Effector CD8-positive, alpha-beta T cell (primary cell): Measurements from ENCODE around the gene MIS18A.
A peak's percentile ranks its signal among the peaks of the same experiment; 100 is the strongest.
"Not testable (repeated sequence)": the region's sequence is repeated elsewhere in the genome, so short reads cannot be mapped to it uniquely, and the experiment has no call there.

Source experiments
- DNase-seq: peaks from one replicate; lab custom pipeline; 2025; lab: John Stamatoyannopoulos, UW
- total RNA-seq, 4 experiments: gene quantifications; one replicate each; lab custom pipeline; 2026; lab: John Stamatoyannopoulos, UW

The MIS18A gene, protein sequence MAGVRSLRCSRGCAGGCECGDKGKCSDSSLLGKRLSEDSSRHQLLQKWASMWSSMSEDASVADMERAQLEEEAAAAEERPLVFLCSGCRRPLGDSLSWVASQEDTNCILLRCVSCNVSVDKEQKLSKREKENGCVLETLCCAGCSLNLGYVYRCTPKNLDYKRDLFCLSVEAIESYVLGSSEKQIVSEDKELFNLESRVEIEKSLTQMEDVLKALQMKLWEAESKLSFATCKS
- 9.1 to 11.5 (median 10.0) reads per million in 4 experiments for total RNA-seq

DNA sequence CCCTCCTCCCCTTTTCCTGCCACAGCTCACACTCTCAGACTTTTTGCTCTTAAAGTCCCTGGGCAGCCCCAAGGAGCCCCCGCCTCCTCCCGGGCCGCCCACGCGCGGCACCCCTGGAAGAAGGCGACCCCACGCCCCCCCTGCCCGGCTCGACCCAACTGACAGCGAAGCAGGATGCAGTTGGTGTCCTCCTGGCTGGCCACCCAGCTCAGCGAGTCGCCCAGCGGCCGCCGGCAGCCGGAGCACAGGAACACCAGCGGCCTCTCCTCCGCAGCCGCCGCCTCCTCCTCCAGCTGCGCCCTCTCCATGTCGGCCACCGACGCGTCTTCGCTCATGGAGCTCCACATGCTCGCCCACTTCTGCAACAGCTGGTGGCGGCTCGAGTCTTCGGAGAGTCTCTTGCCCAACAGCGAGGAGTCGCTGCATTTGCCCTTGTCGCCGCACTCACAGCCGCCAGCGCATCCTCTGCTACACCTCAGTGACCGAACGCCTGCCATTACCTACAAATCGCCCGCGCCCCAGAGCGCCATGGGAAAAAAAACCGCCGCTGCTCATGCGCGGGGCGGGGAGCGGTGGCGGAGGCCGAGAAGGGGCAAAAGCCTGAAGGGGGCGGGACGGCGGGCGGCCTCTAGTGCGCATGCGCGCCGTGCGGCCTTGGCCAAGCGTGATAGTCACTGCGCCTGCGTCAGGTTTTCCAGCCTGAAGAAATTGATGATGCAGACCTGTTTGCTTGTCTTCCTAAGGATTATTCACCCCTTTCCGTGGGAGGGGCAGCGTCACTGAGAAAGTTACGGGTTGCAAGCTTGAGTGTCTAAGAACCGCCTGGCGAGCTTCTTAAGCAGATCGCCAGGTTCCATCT is at the start of gene MIS18A:
Gene MIS18A (minus strand): TSS at position 532 of the 859 bp plus-strand sequence. CDS start 35 bp downstream, at position 497.
- DNase-seq, result peak; percentile 97

DNA sequence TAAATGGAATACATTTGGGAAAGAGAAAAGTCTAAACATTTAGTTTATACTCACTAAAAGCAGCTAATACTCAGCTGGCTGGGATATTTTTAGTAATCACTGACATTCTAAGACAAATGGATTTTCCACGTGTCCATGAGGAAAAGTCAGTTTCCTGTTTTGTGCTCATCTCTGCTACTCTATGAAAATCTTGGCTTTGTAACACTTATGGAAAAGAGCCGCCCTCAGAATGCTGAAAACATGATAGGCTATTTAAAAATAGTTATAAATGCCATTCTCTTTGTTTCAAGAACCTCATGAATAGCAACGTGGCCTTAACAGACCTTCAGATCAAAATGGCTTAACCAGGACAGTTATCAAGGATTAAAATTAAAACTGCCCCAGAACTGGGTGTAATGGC is 49.7 kb upstream of the MIS18A start:
- no peak for DNase-seq

DNA sequence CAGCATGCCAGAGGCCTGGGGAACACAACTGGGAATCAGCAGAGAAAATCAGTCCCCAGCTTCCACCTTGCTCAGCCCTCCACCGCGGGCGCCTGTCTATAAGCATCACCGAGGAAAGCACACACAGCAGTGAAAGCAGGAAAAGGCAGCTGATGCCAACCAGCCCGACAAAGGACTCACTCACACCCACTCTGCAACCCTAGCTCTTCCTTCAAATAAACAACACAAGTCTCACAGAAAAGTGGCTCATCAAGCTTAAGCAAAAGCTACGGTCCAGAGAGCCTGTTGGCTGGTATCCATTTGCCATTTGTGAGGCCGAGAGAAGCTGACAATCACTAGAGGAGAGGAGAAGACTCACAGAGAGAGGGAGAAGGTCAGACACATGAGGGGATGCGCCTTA is 46.9 kb upstream of the MIS18A start:
- DNase-seq, result no peak

DNA sequence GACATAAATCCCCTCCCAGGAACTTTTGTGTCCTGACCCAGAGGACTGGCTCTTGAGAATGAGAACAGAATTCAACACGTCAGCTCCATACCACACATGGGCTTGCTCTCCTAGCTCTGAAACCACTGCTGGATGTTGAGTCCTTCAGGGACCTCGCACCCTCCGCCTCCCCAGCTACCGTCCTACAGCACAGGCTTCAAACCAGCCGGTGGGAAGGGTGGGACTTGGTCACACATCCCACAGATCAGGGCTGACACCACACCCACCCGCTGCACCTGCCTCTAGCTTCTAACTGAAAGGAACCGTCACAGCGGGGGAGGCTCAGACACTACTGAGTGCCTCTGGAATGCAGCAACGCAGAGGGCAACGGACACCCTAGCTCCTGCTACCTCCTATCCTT is 43.8 kb upstream of the MIS18A start:
- no peak for DNase-seq

DNA sequence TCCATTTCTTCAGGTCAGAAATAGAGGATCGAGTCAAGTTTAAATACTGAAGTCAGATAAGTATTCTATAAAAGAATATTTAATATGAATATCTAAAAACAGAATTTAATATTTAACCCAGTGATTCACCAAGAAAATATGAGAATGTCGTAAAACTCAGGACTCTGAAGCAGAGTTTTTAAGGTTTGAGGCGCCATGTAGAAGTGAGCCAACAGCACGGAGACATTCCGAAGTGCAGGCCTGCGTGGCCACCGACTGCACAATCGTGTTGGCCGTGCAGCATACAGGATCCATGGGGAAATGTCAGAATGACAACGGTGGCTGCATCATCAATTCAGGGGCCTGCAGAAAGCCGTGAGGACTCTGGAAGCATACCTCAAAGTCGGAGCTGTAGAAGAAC is 43.3 kb upstream of the MIS18A start:
- no peak for DNase-seq

DNA sequence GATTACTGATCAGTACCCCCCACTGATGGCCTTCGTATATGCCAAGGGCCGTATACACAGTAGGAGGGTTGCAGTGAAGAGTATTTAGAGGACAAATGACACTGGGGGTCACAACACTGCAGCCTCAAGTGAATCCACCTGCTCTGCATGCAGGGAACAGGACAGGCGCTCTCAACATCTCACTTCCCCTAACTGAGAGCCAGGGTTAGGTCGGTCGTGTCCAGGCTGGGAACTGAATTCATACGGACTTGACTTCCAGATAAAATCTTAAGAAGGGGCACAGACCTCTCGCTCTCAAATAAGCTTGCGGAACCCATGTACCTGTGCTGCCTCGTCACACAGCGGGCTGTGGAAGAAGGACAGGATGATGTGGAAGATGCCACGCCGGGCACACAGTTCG is 42.6 kb upstream of the MIS18A start:
- no peak for DNase-seq

DNA sequence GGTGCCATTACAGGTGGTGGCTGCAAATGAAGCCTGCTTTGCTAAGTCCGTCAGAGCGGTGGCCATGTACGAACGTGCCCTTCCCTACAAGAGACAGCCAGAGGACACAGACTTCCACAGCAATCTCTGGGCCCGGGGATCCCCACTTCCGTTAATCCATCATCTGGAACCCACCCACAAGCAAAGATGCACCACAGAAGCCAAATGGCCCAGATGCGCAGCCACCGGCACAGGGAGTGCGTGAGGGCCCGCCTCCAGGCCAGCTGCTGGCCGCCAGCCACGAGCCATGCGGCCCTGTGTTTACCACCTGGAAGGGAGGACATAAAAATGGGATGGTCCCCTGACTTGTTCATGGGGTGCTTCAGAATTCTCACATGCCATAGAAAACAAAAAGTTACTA is 41.9 kb upstream of the MIS18A start:
- DNase-seq, result no peak

DNA sequence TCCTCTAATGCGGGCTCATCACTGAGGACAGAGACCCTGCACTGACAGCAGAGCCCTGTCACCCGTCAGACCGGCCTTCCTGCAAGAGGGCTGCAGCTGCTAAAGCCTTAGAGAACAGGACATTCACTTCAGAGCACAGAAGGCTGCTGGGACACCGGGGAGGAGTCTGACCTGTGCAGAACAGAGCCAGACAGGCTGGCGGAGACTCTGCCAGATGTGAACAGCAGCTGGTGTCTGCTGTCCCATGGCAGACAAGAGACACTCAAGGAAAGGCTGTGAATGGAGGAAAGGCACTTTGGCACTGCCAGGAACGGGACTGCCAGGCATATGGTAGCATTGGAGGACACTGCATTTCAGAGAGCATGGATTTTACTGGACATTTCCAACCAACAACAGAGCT is 41.2 kb upstream of the MIS18A start:
- no peak for DNase-seq

DNA sequence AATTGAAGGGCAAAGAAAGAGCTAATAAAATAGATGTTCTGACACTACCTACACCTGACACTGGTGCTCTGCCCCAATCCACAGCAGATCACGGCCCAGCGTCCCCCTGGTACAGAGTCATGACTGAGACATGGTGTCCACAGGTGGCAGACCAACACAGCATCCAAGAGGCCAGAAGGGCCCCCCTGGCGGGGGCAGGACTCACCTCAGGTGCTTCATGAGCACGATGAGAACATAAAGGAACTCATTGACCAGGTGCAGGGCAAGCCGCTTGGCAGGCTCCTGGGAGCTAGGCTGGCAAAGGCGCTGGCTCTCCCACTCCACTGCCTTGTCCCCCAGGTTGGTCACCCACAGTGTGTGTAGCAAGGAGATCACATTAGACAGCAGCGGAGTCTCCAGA is 40.2 kb upstream of the MIS18A start:
- no peak for DNase-seq

DNA sequence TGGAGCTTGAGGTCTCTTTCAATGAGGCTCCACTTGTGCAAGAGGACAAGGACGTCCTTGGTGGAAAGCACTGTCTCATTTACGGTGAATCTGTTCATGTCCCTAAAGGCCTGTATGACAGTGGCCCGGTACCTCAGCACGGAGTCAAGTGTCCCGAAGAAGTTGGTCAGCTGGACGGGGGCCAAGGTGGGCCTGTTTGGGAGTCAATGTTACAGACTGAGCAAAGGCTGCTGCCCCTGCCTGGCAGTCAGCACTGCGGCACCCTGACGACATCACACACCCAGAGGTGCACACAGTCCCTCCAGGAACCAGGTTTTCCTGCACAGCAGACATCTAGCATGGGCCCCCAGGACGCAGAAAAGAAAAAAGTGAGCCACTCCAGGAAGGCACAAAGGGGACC is 38.9 kb upstream of the MIS18A start:
- no peak for DNase-seq

DNA sequence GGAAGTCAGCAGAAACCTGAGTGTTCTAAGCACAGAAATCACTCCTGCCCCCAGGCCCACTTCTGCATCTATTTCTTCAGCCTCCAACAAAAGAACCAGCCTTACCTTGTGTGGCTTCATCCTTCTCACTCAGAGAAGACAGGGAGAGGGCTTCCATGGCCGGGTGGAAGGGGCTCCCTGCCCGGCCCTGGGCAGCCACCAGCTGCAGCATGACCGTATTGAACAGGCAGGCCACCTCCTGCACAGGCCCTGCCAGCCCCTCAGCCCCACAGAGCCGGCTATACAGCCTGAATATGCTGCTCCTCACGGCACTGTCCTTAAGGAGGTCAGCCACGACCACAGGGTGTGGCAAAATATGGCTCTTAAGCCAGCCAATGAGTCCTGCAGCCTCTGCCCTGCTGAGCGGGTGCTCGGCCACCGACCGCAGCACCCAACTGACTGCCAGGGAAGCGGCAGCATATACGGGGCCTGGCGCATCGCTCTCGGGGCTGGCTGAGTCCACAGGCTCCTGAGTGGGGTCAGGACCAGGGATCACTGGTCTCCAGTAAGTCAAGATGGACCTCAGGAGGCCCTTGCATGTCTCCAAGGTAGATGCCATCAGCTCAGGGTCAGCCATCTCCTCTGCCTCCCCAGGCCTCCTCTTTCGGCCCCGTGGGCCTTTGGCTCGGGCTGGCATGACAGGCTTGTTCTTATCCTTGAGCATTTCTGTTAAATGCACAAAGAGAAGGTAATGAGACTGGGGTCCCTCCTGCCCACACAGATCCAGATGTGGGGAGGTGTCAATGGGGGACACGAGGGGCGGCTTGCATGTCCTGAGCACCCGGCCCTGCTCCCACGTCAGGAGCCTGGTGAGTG is 37.7 kb upstream of the MIS18A start:
- DNase-seq, result no peak

DNA sequence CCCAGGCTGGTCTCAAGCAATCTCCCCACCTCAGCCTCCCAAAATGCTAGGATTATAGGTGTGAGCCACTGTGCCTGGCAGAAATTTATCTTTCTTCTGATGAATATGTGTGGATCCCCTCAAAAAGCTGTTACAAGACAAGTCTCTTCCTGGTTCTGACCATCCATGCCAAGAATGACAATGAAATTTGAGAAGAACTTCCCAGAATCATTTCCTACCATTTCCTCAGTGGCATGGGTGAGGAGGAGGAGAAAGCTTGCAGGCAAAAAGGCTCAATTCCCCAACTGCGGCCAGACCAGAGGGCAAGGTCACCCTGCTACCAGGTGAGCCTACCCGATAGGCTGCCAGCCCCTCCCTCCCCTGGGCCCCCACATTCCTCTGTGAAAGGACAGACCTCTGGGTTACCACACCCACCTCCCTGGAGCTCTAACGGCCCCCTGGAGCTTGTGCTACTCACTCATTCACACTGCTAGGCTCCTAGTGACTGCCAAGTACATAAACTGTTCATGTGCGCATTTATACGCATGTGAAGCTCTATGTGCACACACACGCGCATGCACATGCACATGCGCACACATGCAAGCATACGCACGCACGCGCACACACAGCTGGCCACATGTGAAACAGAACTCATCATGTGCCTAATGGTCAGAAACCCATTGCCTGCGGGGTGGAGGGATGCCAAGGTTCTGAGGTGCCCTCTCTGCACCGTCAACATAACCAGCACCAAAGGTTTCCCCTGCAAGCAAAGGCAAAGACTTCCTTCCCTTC is 36.8 kb upstream of the MIS18A start:
- no peak for DNase-seq

DNA sequence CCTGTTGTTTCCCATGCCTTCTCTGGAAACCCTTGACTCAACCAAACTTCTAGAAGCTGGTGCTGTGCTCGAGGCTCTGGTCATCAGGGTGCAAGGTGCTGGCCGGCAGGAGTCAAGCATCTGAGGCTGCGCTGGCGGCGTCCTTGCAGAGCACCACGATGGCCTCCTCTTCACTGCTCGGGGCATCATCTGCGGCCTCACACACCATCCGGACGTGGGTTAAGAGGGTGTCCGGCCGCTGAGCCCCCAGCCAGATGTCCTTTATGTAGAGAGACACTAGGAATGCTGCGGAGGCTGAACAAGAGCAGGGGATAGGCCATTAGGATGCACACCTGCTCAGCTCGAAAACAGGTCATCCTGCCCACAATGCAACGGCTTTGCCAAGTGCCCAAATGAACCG is 36.0 kb upstream of the MIS18A start:
- no peak for DNase-seq

DNA sequence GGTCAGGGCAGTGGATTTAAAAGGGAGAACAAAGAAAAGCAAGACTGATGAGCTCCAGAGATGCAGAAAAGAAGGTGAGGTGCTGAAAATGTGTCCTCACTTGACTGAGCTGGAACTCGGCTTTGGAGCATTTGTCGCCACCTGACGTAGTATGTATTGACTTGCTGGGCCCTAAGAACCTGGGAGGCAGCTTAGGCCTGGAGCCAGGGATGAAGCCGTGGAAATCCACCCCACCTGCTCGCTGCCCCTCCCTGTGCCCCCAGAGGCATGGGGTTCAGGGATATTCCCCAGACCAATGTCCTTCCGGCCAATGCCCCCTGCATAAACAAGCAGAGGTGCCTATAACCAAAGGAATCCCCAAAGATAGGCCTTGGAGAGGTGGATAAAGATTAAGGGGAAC is 34.1 kb upstream of the MIS18A start:
- no peak for DNase-seq

DNA sequence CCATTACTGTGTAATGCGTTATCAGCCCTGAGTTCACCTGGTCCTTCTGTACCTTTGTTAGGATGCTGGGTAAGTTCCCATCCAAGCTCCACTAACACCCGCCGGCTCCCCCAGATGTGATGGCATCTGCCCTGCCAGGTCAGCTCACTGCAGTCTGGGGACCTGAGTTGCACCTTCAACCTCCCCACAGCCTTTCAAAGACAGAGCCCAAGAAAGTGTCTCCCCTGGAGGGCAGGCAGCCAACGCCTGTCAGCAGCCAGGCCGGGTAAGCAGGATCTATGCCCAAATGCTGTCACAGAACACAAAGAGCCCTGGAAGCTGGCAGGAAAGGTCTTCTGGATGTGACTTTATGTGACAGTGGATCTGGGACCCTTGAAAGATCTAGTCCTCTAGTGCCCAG is 33.5 kb upstream of the MIS18A start:
- no peak for DNase-seq

DNA sequence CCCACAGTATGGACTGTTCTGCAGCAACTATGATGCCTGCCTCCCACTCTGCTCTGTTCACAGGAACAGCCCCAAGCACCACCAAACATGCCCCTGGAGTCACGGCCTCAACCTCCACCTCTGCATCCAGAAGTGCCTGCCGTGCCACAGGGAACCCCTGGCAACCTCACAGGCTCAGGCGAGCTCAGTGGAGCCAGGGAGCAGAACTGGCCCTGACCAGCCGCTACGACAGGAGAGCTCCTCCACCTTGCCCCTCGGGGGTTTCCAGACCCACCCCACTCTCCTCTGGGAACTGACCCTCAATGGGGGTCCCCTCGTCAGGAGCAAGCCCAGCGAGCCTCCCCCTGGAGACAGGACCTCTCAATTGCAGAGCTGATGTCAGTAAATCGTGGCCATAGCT is 32.8 kb upstream of the MIS18A start:
- DNase-seq, result no peak

DNA sequence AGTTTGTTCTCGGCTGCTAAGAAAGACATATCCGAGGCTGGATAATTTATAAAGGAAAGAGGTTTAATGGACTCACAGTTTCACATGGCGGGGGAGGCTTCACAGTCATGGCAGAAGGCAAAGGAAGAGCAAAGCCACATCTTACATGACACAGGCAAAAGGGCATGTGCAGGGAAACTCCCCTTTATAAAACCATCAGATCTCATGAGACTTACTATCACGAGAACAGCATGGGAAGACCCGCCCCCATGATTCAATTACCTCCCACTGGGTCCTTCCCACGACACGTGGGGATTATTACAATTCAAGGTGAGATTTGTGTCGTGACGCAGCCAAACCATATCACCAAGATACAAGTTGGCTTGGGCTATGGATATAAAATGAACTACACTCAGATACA is 32.1 kb upstream of the MIS18A start:
- not testable (repeated sequence) for DNase-seq

DNA sequence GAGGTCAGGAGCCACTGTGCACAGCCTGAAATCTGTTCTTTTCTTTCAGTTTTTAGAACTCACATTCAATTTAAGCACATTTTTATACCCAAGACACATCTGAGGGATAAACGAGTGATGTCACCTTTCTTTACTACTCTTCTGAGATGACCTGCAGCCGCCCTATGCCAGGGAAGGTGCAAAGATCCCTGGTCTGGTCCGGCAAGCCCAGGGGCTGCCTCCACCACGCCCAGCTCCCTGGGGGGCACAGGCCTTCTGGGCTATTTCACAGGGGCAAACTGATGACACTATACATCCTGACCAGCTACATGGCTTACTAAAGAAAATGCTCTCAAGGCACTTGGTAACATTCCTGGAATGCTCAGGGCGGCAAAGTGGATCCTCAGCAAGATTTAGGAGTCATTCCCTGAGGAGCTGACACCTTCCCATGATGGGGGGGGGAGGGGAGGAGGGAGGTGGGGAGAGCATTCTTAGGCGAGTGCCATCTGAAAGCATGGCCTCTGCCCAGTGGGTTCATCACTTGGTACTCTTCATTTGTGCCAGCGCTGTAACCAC is 31.1 kb upstream of the MIS18A start:
- no peak for DNase-seq

DNA sequence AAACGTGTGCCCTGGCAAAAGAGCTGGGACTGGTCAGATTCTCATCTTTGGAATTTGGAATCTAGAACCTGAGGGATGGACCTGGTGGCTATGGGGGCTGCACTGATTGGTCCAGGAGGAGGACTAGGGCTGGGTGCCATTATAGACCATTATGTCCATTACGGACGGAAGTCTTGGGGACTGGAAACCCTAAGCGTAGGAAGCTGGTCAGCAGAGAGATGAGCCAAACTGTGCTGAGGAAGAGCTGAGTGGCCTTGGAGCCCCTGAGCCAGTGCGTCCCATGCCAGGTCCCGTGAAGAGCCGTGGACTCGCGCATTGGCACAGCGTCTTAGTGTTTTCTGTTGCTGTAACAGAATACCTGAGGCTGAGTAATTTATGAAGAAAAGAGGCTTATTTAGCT is 29.8 kb upstream of the MIS18A start:
- no peak for DNase-seq

DNA sequence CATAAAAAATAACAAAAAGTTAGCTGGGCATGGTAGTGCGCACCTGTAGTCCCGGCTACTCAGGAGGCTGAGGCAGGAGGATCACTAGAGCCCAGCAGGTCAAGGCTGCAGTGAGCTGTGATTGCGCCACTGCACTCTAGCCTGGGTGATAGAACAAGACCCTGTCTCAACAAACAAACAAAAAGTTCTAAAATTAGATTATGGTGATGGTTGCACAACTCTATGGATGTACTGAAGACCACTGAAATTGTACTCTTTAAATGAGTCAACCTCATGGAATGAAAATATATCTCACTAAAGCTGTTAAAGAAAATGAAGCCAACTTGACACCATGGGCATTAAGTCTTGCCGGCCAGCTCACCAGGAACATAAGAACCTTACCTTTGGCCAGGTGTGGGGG is 28.9 kb upstream of the MIS18A start:
- DNase-seq, result no peak

DNA sequence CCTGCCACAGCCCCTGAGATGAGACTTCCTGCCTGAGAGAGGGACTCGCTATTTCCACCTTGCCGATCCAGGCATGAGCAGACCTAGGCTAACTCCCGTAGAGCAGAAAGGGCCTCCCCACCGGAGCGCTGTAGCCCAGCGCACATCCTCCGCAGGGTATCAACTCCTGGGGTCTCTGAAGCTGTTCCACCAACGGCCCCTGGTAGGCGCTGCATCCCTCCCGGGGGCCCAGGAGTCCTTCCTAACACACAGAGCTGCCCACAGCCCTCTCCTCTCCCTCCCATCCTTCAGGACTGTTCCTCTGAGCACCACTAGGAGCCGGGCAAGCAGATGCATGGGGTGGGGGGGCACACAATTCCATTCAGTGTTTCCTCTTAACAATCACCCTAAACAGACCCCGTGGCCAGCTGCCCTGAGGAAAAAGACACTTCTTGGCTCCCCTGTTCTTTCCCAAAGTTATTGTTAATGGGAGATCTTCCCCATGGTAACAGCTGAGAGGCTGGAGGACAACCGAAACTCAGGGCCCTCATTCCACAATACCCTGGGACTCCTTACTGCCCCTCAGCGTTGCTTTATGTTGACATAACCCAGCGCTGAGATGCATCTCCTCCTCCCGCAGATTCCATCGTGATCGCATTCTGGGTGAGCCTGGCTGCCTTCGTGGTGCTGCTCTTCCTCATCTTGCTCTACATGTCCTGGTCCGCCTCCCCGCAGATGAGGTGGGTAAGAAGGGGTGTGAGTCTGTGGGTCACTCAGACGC is 27.4 kb upstream of the MIS18A start:
- DNase-seq, result no peak
